Measurements from ENCODE around the gene RAMAC.
"Not testable (repeated sequence)": the region's sequence is repeated elsewhere in the genome, so short reads cannot be mapped to it uniquely, and the experiment has no call there.

RAMAC gene

DNA sequence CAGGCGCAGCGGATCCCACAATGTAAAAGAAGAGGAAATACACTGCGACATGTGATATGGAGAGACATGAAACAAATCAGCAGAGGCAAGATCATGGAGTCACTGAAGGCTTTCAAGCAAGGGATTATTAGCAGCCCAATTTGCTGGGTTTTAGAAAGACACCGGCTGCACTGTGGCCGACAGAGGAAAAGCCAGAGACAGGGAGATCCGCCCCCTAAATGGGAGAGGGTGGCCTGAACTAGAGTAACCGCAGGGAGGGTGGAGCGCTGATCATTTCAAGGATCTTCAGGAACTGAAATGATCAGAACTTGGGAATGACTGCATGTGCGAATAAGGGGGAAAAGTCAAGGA lies 26.0 kb downstream of the RAMAC start:
- no peak overlapping the region for H3K4me3 ChIP-seq (ENCODE audit: low read depth, low read length)

DNA sequence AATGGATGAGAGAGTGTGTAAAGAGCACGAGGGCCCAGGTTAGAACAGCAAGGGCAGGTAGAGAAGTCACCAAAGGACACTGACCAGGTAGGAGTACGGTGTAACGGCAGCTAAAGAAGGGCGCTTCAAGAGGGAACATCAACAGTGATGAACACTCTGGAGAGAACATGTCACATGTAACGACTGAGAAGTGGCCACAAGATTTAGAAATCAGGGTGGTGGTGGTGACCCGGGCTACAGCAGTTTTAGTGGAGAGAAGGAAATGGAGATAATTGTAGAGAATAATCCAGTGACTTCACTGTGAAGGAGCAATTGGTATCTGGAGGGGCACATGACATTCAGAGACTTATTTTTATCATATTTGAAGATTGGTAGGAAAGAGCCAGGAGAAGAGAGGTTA lies 26.6 kb downstream of the RAMAC start:
- H3K4me3 ChIP-seq (ENCODE audit: low read depth, low read length): no peak overlapping the region

- H3K4me3 ChIP-seq (ENCODE audit: low read depth, low read length): no peak overlapping the region
Observed at GRCh38 chr15:83014205-83014653, 28.2 kb downstream of the RAMAC start.

- no peak overlapping the region for H3K4me3 ChIP-seq (ENCODE audit: low read depth, low read length)
Observed at GRCh38 chr15:83015361-83015760, 29.4 kb downstream of the RAMAC start.

DNA sequence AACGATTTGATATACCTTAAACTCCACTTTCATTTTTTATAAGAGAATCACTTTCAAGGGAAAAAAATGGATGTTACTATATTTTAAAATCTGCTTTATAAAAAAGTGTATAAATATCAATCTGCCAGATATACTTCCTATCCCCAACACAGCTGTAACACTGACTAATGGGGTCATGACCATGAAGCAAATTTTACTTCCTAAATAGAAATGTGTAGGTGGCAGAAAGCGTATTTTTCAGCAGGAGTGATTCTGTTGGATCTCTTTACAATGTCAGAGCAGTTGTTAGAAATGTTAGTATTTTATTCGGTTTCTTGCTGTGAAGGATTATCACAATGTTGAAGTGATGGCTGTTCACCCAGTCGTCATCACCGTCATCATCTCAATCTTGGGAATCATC lies 30.9 kb downstream of the RAMAC start:
- no peak overlapping the region for H3K4me3 ChIP-seq (ENCODE audit: low read depth, low read length)

- no peak overlapping the region for H3K4me3 ChIP-seq (ENCODE audit: low read depth, low read length)
Observed at GRCh38 chr15:83018436-83018835, 32.4 kb downstream of the RAMAC start.

DNA sequence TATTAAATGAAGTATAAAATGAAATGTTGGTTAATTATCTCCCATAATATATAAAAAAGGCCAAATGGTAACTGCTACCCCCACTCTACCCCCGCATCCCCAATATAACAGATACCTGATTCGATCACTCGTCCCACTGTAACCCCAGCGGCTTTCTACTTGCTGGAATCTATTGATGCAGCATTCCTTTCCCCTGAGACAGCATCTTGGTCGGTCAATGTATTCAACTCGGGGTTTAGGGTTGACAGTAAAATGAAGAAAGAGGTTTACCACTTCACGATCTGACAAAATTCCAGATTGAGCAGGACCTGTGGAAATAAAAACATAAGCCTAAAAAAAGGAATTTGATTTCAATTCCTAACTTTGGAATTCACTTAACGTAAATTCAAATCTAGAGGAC lies 44.0 kb downstream of the RAMAC start:
- no peak overlapping the region for H3K4me3 ChIP-seq (ENCODE audit: low read depth, low read length)

GRCh38 chr15:83031234-83031633 lies 45.2 kb downstream of the RAMAC start:
- not testable (repeated sequence) for H3K4me3 ChIP-seq (ENCODE audit: low read depth, low read length)

- no peak overlapping the region for H3K4me3 ChIP-seq (ENCODE audit: low read depth, low read length)
Observed at GRCh38 chr15:83036253-83036652, 50.2 kb downstream of the RAMAC start.

GRCh38 chr15:83039206-83039605 lies 53.2 kb downstream of the RAMAC start:
- no peak overlapping the region for H3K4me3 ChIP-seq (ENCODE audit: low read depth, low read length)
